ENCODE results near the gene BICC1.

BICC1 gene

DNA sequence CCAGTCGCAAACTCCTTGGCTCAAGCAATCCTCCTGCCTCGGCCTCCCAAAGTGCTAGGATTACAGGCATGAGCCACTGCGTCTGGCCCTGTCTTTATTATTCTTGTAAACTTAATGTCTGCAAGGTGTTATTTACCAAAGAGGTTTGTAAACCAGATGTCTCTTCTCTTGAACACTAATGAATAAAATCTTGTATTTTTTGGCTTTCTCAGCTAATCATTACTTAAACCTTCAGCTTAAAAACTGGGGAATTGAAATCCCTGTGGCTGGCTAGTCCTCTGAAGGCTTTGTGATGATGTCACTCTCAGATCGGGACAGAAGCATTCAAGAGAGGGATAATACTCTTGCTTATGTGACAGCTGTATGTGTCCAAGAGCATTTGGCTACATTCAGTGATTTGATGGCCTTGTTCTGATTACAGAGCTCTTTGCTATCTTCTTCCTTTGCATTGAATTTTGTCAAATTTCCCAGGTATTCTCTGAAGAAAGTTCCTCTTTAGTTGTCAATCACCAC lies 130.3 kb downstream of the BICC1 start:
- no peak overlapping the region for H3K9ac ChIP-seq
- H3K4me3 ChIP-seq (ENCODE audit: low read depth, low read length): no peak overlapping the region
- no peak overlapping the region for H3K27ac ChIP-seq
- H3K79me2 ChIP-seq: no peaks in the 10 kb centered on the region
- TF ChIP-seq, protein P1, sequence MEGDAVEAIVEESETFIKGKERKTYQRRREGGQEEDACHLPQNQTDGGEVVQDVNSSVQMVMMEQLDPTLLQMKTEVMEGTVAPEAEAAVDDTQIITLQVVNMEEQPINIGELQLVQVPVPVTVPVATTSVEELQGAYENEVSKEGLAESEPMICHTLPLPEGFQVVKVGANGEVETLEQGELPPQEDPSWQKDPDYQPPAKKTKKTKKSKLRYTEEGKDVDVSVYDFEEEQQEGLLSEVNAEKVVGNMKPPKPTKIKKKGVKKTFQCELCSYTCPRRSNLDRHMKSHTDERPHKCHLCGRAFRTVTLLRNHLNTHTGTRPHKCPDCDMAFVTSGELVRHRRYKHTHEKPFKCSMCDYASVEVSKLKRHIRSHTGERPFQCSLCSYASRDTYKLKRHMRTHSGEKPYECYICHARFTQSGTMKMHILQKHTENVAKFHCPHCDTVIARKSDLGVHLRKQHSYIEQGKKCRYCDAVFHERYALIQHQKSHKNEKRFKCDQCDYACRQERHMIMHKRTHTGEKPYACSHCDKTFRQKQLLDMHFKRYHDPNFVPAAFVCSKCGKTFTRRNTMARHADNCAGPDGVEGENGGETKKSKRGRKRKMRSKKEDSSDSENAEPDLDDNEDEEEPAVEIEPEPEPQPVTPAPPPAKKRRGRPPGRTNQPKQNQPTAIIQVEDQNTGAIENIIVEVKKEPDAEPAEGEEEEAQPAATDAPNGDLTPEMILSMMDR (IDR thresholded peaks at IDR 0.05): no peak
- no peaks in the 10 kb centered on the region for H3K9me3 ChIP-seq (ENCODE audit: control insufficient read depth, low read length)
- H2AFZ ChIP-seq: no peak overlapping the region
- H3K4me2 ChIP-seq (ENCODE audit: low read length): no peak overlapping the region
- H3K27me3 ChIP-seq (ENCODE audit: control insufficient read depth, insufficient read depth, low read length): no peaks in the 10 kb centered on the region
- H3K4me1 ChIP-seq: no peaks in the 10 kb centered on the region
- H3K36me3 ChIP-seq (ENCODE audit: control insufficient read depth, insufficient read depth, low read length): no peaks in the 10 kb centered on the region

DNA sequence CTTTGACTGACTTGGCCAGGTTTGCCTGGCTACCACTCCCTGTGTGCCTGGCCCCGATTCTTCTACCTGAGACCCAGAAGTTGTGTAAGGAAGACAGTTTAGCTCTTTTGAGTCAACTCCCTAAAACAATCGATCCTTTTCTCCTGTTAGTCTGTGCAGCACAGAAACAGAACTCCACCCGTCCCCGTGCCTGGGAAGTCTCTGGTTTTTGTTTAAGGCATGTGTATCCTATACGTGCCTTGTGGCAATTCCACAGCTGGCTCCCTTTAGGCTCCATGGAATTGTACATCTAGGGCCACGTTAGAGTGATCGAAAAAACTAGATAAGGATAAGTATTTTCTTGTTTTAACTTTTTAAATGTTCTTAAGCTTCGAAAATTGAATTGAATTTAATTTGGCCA lies 131.6 kb downstream of the BICC1 start:
- Histone ChIP-seq H3K27me3 (ENCODE audit: control insufficient read depth, insufficient read depth, low read length) (no peaks in the 10 kb centered on the region), H3K9ac (no peak overlapping the region), H3K27ac (no peak overlapping the region), H3K4me2 (ENCODE audit: low read length) (no peak overlapping the region), H3K4me3 (ENCODE audit: low read depth, low read length) (no peak overlapping the region), H3K79me2 (no peaks in the 10 kb centered on the region), H3K9me3 (ENCODE audit: control insufficient read depth, low read length) (no peaks in the 10 kb centered on the region), H3K36me3 (ENCODE audit: control insufficient read depth, insufficient read depth, low read length) (no peaks in the 10 kb centered on the region), H3K4me1 (no peaks in the 10 kb centered on the region), H2AFZ (no peak overlapping the region)
- TF ChIP-seq, protein P1 (IDR thresholded peaks at IDR 0.05): no peak

DNA sequence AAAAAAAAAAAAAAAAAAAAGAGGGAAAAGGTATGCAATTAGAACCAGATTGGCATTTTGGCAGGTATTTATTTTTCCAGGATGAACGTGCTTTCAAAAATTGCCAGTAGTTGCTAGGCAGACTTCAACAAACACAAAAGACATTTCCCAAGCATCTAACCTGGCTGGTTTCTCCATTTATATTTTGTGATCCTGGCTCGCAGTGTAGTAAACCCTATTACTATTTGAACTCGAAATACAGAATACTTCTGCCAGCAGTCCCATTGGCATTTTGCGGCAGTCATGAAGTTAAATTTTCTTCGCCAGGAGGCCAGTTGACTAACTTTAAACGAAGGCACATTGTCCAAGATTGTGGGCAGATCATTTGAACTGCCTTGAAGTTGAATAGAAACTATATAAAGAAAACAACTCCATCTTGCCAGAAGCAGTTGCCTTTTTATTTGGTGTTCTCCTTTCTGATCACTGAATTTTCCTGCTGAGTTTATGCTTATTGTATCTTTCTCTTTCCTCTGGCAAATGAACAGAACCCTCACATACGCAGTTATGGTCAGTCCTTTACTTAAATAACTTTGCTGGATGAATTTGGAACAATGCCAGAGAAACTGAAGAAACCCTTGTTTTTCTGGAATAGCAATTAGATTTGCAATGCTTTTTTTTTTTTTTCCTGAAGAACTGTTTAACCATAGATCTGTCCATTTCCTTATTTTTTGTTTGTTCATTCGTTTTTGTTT lies 132.9 kb downstream of the BICC1 start:
- Histone ChIP-seq H3K4me2 (ENCODE audit: low read length) (no peak overlapping the region), H3K27ac (no peak overlapping the region), H3K4me3 (ENCODE audit: low read depth, low read length) (no peak overlapping the region), H3K9me3 (ENCODE audit: control insufficient read depth, low read length) (no peaks in the 10 kb centered on the region), H3K9ac (no peak overlapping the region), H3K36me3 (ENCODE audit: control insufficient read depth, insufficient read depth, low read length) (no peaks in the 10 kb centered on the region), H2AFZ (no peak overlapping the region), H3K4me1 (no peaks in the 10 kb centered on the region), H3K79me2 (no peaks in the 10 kb centered on the region), H3K27me3 (ENCODE audit: control insufficient read depth, insufficient read depth, low read length) (no peaks in the 10 kb centered on the region)
- TF ChIP-seq, protein P1 (IDR thresholded peaks at IDR 0.05): no peak

DNA sequence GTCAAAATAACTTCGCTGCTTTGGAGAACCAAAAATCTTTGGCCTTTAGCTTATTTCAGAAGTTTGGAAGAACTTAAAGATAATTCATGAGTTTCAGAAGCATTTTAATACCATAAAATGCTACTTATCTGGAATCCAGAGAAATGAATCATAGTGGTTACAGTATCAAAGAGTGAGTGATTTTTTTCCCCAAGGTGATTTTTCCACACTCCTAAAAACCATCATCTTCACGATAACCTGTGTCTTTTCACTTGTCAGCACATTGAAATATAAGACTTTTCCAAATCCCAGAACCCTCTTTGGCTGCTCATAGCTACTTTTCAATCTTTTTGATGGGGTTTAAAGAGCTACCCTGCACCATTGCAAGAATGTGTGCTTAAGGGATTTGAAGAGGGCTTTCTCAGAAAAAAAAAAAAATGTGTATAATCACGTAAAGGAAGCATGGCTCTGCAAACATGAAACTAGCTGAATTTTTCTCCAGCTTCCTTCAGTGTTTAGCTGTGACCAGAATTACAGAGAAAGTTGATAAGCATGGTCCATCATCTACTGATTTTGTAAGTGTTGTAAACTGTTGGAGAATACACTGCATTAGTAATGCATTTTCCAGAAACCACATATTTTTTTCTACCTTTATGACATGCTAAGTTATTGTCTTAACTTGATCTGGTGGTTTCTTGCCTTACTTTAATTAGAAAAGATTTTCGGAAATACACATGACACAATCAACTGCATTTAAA lies 134.9 kb downstream of the BICC1 start:
- H3K9ac ChIP-seq: no peak overlapping the region
- no peaks in the 10 kb centered on the region for H3K4me1 ChIP-seq
- H2AFZ ChIP-seq: no peak overlapping the region
- H3K36me3 ChIP-seq (ENCODE audit: control insufficient read depth, insufficient read depth, low read length): no peaks in the 10 kb centered on the region
- no peak overlapping the region for H3K4me2 ChIP-seq (ENCODE audit: low read length)
- H3K27ac ChIP-seq: no peak overlapping the region
- H3K9me3 ChIP-seq (ENCODE audit: control insufficient read depth, low read length): no peaks in the 10 kb centered on the region
- no peaks in the 10 kb centered on the region for H3K79me2 ChIP-seq
- H3K4me3 ChIP-seq (ENCODE audit: low read depth, low read length): no peak overlapping the region
- H3K27me3 ChIP-seq (ENCODE audit: control insufficient read depth, insufficient read depth, low read length): no peaks in the 10 kb centered on the region
- TF ChIP-seq, protein P1 (IDR thresholded peaks at IDR 0.05): no peak

Data from parathyroid adenoma (tissue), 2 donors.